ENCODE data around the gene NACAD. TPM values are rescaled to one million over a fixed set of nuclear protein-coding genes. Genes with fewer than 3 reads are reported as not detected.

Gene NACAD
- total RNA-seq, 1 donor from 2014 or later = 21.6 TPM

GRCh38 chr7:45067582-45067981 is 21.2 kb downstream of the NACAD start:
- FAIRE-seq = no peak

DNA sequence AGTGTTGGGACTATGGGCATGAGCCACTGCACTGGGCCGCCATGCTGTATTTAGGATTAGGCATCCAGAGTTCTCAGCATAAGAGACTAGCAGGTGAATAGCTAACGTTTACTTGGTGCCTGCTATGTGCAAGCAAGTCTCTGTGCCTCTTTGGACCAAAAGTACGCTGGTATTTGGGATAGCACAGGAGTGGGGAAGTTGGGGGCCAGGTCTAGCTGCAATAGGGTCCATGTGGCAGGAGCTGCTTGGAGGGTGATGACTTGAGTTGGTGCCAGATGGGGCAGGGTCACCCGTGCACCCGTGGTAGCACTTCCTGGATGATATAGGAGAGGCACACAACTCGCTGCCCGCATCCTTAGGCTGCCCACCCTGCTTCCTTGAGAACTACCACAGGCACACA is 22.4 kb downstream of the NACAD start:
- peaks cover 16% of the 10 kb centered on the region for H3K36me3 Mint-ChIP-seq (ENCODE audit: low read depth, unreplicated experiment)
- peaks cover 3% of the 10 kb centered on the region for H3K9me3 Mint-ChIP-seq (ENCODE audit: unreplicated experiment)
- Histone ChIP-seq H3K4me1 (ENCODE audit: insufficient read depth, low read length) (no peaks in the 10 kb centered on the region), H3K36me3 (ENCODE audit: insufficient read depth, low read length) (peaks cover 13% of the 10 kb centered on the region), H3K4me3 (ENCODE audit: insufficient read depth, low read depth, low read length) (no peak overlapping the region), H3K27ac (ENCODE audit: low read depth, low read length) (no peak overlapping the region), H4K20me1 (ENCODE audit: insufficient read depth, low read length) (peaks cover 78% of the 10 kb centered on the region), H3K9me3 (ENCODE audit: insufficient read depth, low read depth, low read length) (no peaks in the 10 kb centered on the region), H3K4me2 (ENCODE audit: low read length) (no peak overlapping the region), H3K79me2 (ENCODE audit: insufficient read depth, low read length) (peaks cover 36% of the 10 kb centered on the region), H3K9ac (ENCODE audit: low read length) (no peak overlapping the region), H2AFZ (ENCODE audit: low read depth, low read length) (no peak overlapping the region), H3K27me3 (ENCODE audit: insufficient read depth, low read length) (no peaks in the 10 kb centered on the region)
- TF ChIP-seq EZH2 (IDR thresholded peaks at IDR 0.05; ENCODE audit: insufficient read depth, low read length) = no peak
- TF ChIP-seq, protein P1, sequence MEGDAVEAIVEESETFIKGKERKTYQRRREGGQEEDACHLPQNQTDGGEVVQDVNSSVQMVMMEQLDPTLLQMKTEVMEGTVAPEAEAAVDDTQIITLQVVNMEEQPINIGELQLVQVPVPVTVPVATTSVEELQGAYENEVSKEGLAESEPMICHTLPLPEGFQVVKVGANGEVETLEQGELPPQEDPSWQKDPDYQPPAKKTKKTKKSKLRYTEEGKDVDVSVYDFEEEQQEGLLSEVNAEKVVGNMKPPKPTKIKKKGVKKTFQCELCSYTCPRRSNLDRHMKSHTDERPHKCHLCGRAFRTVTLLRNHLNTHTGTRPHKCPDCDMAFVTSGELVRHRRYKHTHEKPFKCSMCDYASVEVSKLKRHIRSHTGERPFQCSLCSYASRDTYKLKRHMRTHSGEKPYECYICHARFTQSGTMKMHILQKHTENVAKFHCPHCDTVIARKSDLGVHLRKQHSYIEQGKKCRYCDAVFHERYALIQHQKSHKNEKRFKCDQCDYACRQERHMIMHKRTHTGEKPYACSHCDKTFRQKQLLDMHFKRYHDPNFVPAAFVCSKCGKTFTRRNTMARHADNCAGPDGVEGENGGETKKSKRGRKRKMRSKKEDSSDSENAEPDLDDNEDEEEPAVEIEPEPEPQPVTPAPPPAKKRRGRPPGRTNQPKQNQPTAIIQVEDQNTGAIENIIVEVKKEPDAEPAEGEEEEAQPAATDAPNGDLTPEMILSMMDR (IDR thresholded peaks at IDR 0.05; ENCODE audit: insufficient read depth, low read depth, low read length) = no peak
- H3K4me3 Mint-ChIP-seq (ENCODE audit: unreplicated experiment) = no peak overlapping the region
- no peaks in the 10 kb centered on the region for H3K27me3 Mint-ChIP-seq (ENCODE audit: low read depth, unreplicated experiment)
- DNase-seq (ENCODE audit: low read depth) (no peak), FAIRE-seq (no peak)
- H3K27ac Mint-ChIP-seq (ENCODE audit: unreplicated experiment) = no peak overlapping the region
- H3K4me1 Mint-ChIP-seq (ENCODE audit: low read depth, unreplicated experiment) = no peaks in the 10 kb centered on the region

More at GRCh38 chr7:45067582-45067981, 21.2 kb downstream of the NACAD start:
- DNase-seq (ENCODE audit: low read depth) = no peak
- no peak overlapping the region for H2AFZ ChIP-seq (ENCODE audit: low read depth, low read length)
- Mint-ChIP-seq H3K9me3 (ENCODE audit: unreplicated experiment) (peaks cover 3% of the 10 kb centered on the region), H3K36me3 (ENCODE audit: low read depth, unreplicated experiment) (peaks cover 17% of the 10 kb centered on the region), H3K4me3 (ENCODE audit: unreplicated experiment) (no peak overlapping the region), H3K4me1 (ENCODE audit: low read depth, unreplicated experiment) (peaks cover 2% of the 10 kb centered on the region), H3K27ac (ENCODE audit: unreplicated experiment) (no peak overlapping the region), H3K27me3 (ENCODE audit: low read depth, unreplicated experiment) (no peaks in the 10 kb centered on the region)
- H3K36me3 ChIP-seq (ENCODE audit: insufficient read depth, low read length) = peaks cover 16% of the 10 kb centered on the region
- peaks cover 25% of the 10 kb centered on the region for H3K79me2 ChIP-seq (ENCODE audit: insufficient read depth, low read length)
- no peak overlapping the region for H3K27ac ChIP-seq (ENCODE audit: low read depth, low read length)
- H3K4me1 ChIP-seq (ENCODE audit: insufficient read depth, low read length) = no peaks in the 10 kb centered on the region
- H3K4me3 ChIP-seq (ENCODE audit: insufficient read depth, low read depth, low read length) = no peak overlapping the region
- H3K4me2 ChIP-seq (ENCODE audit: low read length) = no peak overlapping the region
- no peaks in the 10 kb centered on the region for H3K9me3 ChIP-seq (ENCODE audit: insufficient read depth, low read depth, low read length)
- no peak for TF ChIP-seq EZH2 (IDR thresholded peaks at IDR 0.05; ENCODE audit: insufficient read depth, low read length)
- TF ChIP-seq, protein P1 (IDR thresholded peaks at IDR 0.05; ENCODE audit: insufficient read depth, low read depth, low read length) = no peak
- no peak overlapping the region for H3K9ac ChIP-seq (ENCODE audit: low read length)
- H3K27me3 ChIP-seq (ENCODE audit: insufficient read depth, low read length) = no peaks in the 10 kb centered on the region
- H4K20me1 ChIP-seq (ENCODE audit: insufficient read depth, low read length) = peaks cover 77% of the 10 kb centered on the region

All from astrocyte (in vitro differentiated cells and primary cell).